Cerebellar cortex (tissue), 1 donor: ENCODE data around the gene IKBIP.
"Not testable (repeated sequence)": the region's sequence is repeated elsewhere in the genome, so short reads cannot be mapped to it uniquely, and the experiment has no call there.

Experiments used
- DNase-seq: peaks from one replicate; pipeline ENCODE4 v3.0.0-alpha.2; 2015; ENCODE audit warnings: low spot score

IKBIP gene

GRCh38 chr12:98644712-98645571 is at the start of gene IKBIP, which contains the start of gene APAF1:
IKBIP (minus strand) TSS chr12:98644788; CDS start chr12:98644701, 87 bp downstream.
APAF1 (plus strand) TSS chr12:98645290; CDS start chr12:98648360, 3,070 bp downstream.
- peak; percentile 92 for DNase-seq

- no peak for DNase-seq
These were observed 46.8 kb upstream of the IKBIP start for GRCh38 chr12:98691351-98691750.

- DNase-seq = no peak
These were observed 42.0 kb upstream of the IKBIP start for GRCh38 chr12:98686603-98687002.

- no peak for DNase-seq
These were observed 39.6 kb upstream of the IKBIP start for GRCh38 chr12:98684199-98684598.

- DNase-seq = no peak
These were observed 35.0 kb upstream of the IKBIP start for GRCh38 chr12:98679611-98680005.

- no peak for DNase-seq
These were observed 34.5 kb upstream of the IKBIP start for GRCh38 chr12:98678946-98679610.

GRCh38 chr12:98678236-98678945 is 33.8 kb upstream of the IKBIP start:
- no peak for DNase-seq

GRCh38 chr12:98674841-98675240 is 30.3 kb upstream of the IKBIP start:
- no peak for DNase-seq

GRCh38 chr12:98671459-98671858 is 26.9 kb upstream of the IKBIP start:
- no peak for DNase-seq

GRCh38 chr12:98669751-98670150 is 25.2 kb upstream of the IKBIP start:
- no peak for DNase-seq

- no peak for DNase-seq
These were observed 15.9 kb upstream of the IKBIP start for GRCh38 chr12:98660521-98660920.

GRCh38 chr12:98656289-98657101 is 11.9 kb upstream of the IKBIP start:
- DNase-seq = no peak

GRCh38 chr12:98653866-98654493 is 9.4 kb upstream of the IKBIP start:
- DNase-seq = peak; percentile 66

- DNase-seq = no peak
These were observed 6.7 kb upstream of the IKBIP start for GRCh38 chr12:98651328-98651727.

- DNase-seq = peak; percentile 13
These were observed 1.9 kb upstream of the IKBIP start for GRCh38 chr12:98646294-98647090.

GRCh38 chr12:98645572-98646067 is 1.0 kb upstream of the IKBIP start:
- DNase-seq = peak; percentile 43

- peak; percentile 44 for DNase-seq
These were observed 216 bp downstream of the IKBIP start for GRCh38 chr12:98644433-98644711.

- DNase-seq = not testable (repeated sequence)
These were observed 1.8 kb downstream of the IKBIP start for GRCh38 chr12:98642801-98643200.

GRCh38 chr12:98639491-98639890 is 5.1 kb downstream of the IKBIP start:
- DNase-seq = no peak

- no peak for DNase-seq
These were observed 6.6 kb downstream of the IKBIP start for GRCh38 chr12:98638009-98638408.
